SKM-1 treated with dmso at 0.1 percent for 144 hours (cell line): ENCODE results near the gene RBMS1.

ENCODE experiments used
- DNase-seq: peaks from one replicate; lab custom pipeline; 2025; ENCODE audit not compliant: unreplicated experiment; lab: John Stamatoyannopoulos, UW

The RBMS1 gene

GRCh38 chr2:160411167-160411566 is 82.4 kb downstream of the RBMS1 start:
- DNase-seq = peak; percentile 16

- no peak for DNase-seq
Observed at GRCh38 chr2:160409480-160409879, 84.1 kb downstream of the RBMS1 start.

- no peak for DNase-seq
Observed at GRCh38 chr2:160408959-160409291, 84.7 kb downstream of the RBMS1 start.

- DNase-seq = no peak
Observed at GRCh38 chr2:160408173-160408958, 85.2 kb downstream of the RBMS1 start.

GRCh38 chr2:160407393-160408172 is 86.0 kb downstream of the RBMS1 start:
- peak; percentile 42 for DNase-seq

GRCh38 chr2:160406591-160407392 is 86.8 kb downstream of the RBMS1 start:
- DNase-seq = peak; percentile 86

GRCh38 chr2:160405077-160405867 is 88.3 kb downstream of the RBMS1 start:
- no peak for DNase-seq

GRCh38 chr2:160402997-160403979 is 90.3 kb downstream of the RBMS1 start:
- no peak for DNase-seq

- DNase-seq = no peak
Observed at GRCh38 chr2:160402501-160402900, 91.1 kb downstream of the RBMS1 start.

GRCh38 chr2:160401895-160402294 is 91.7 kb downstream of the RBMS1 start:
- DNase-seq = no peak

- peak; percentile 15 for DNase-seq
Observed at GRCh38 chr2:160399880-160400279, 93.7 kb downstream of the RBMS1 start.

GRCh38 chr2:160397530-160397865 is 96.1 kb downstream of the RBMS1 start:
- no peak for DNase-seq

GRCh38 chr2:160394153-160394552 is 99.5 kb downstream of the RBMS1 start:
- peak; percentile 87 for DNase-seq

GRCh38 chr2:160392201-160392600 is 101.4 kb downstream of the RBMS1 start:
- DNase-seq = no peak

GRCh38 chr2:160390544-160391455 is 102.8 kb downstream of the RBMS1 start:
- DNase-seq = no peak

- DNase-seq = no peak
Observed at GRCh38 chr2:160389875-160390274, 103.7 kb downstream of the RBMS1 start.

GRCh38 chr2:160388464-160389263 is 104.9 kb downstream of the RBMS1 start:
- DNase-seq = peak; percentile 62
